Gastroesophageal sphincter (tissue), 3 donors: ENCODE data around the gene ORAI3.

Experiments
- CTCF ChIP-seq, 4 experiments: fragments of 200-600 bp in 2 of 4; fragments of 450-650 bp in 2 of 4; sonication (generic) in 1 of 4; IDR thresholded peaks; one replicate each; pipeline ENCODE4 v1.5.1; 2017 to 2019; ENCODE audit warnings: antibody characterized with exemption in 4 of 4, mild to moderate bottlenecking in 2 of 4, moderate library complexity in 2 of 4
- EP300 ChIP-seq: sonication (generic); formaldehyde crosslinking; IDR thresholded peaks from one replicate; pipeline ENCODE4 v1.6.1; 2017; ENCODE audit warnings: antibody characterized with exemption, mild to moderate bottlenecking
- POLR2A ChIP-seq, 2 donors: fragments of 450-650 bp; IDR thresholded peaks; one replicate each; pipeline ENCODE4 v1.6.1; 2017; ENCODE audit warnings: antibody characterized with exemption in 2 of 2, mild to moderate bottlenecking in 2 of 2, moderate library complexity in 1 of 2
- POLR2AphosphoS5 ChIP-seq: sonication (generic); formaldehyde crosslinking; IDR thresholded peaks from one replicate; pipeline ENCODE4 v1.6.1; 2017; ENCODE audit warnings: antibody characterized with exemption

- no peak for TF ChIP-seq POLR2A (IDR thresholded peaks at IDR 0.05)
- TF ChIP-seq CTCF (IDR thresholded peaks at IDR 0.05) = no peak
- no peak for TF ChIP-seq EP300
- no peak for TF ChIP-seq POLR2AphosphoS5
These were observed 47.6 kb downstream of the ORAI3 start for GRCh38 chr16:30996324-30996984.
